ENCODE measurements around the gene BCL10. TPM values are rescaled to one million over a fixed set of nuclear protein-coding genes. Genes with fewer than 3 reads are reported as not detected.

Gene BCL10
- total RNA-seq, 1 donor from 2014 or later = 77.9 TPM

- peak; percentile 100 for DNase-seq
Observed at GRCh38 chr1:85297855-85298629, 21.6 kb upstream of the BCL10 start.

GRCh38 chr1:85297538-85297854, 21.1 kb upstream of the BCL10 start:
- no peak for DNase-seq

GRCh38 chr1:85296980-85297379, 20.5 kb upstream of the BCL10 start:
- no peak for DNase-seq

GRCh38 chr1:85295654-85296053, 19.2 kb upstream of the BCL10 start:
- peak; percentile 45 for DNase-seq

- DNase-seq = peak; percentile 91
Observed at GRCh38 chr1:85295006-85295431, 18.6 kb upstream of the BCL10 start.

GRCh38 chr1:85290826-85291225, 14.4 kb upstream of the BCL10 start:
- no peak for DNase-seq

GRCh38 chr1:85289848-85290335, 13.5 kb upstream of the BCL10 start:
- no peak for DNase-seq

- peak; percentile 78 for DNase-seq
Observed at GRCh38 chr1:85289207-85289847, 12.9 kb upstream of the BCL10 start.

- DNase-seq = no peak
Observed at GRCh38 chr1:85284202-85284601, 7.8 kb upstream of the BCL10 start.

GRCh38 chr1:85283475-85284199, 7.2 kb upstream of the BCL10 start:
- no peak for DNase-seq

- DNase-seq = no peak
Observed at GRCh38 chr1:85282424-85282823, 6.0 kb upstream of the BCL10 start.

GRCh38 chr1:85280636-85281035, 4.2 kb upstream of the BCL10 start:
- no peak for DNase-seq

- peak; percentile 70 for DNase-seq
Observed at GRCh38 chr1:85279458-85280080, 3.1 kb upstream of the BCL10 start.

GRCh38 chr1:85278853-85279314, 2.5 kb upstream of the BCL10 start:
- DNase-seq = peak; percentile 97

- no peak for DNase-seq
Observed at GRCh38 chr1:85277802-85278201, 1.4 kb upstream of the BCL10 start.

- DNase-seq = no peak
Observed at GRCh38 chr1:85276978-85277639, 677 bp upstream of the BCL10 start.

- DNase-seq = peak; percentile 40
Observed at GRCh38 chr1:85275701-85276214, 674 bp downstream of the BCL10 start.

- peak; percentile 91 for DNase-seq
Observed at GRCh38 chr1:85274969-85275453, 1.4 kb downstream of the BCL10 start.

- DNase-seq = no peak
Observed at GRCh38 chr1:85273397-85273796, 3.0 kb downstream of the BCL10 start.

GRCh38 chr1:85268801-85269585, 7.4 kb downstream of the BCL10 start:
- DNase-seq = no peak

GRCh38 chr1:85267313-85267712, 9.1 kb downstream of the BCL10 start:
- no peak for DNase-seq

Measured in dermis blood vessel endothelial cell (primary cell).